Left ventricle myocardium inferior (tissue), 1 donor: ENCODE measurements around the gene HOXA7. TPM values are rescaled to one million over a fixed set of nuclear protein-coding genes. Genes with fewer than 3 reads are reported as not detected.

Experiments
- DNase-seq: peaks from one replicate; pipeline ENCODE4 v3.0.0-alpha.2; 2020
- H3K27ac ChIP-seq: fragments of 200-600 bp; replicated peaks from 2 replicates; pipeline ENCODE4 v1.8.0; 2021
- H3K27me3 ChIP-seq: fragments of 200-600 bp; 2 replicates; pipeline ENCODE4 v1.8.0; 2021; ENCODE audit warnings: low read depth
- H3K36me3 ChIP-seq: fragments of 200-600 bp; 2 replicates; pipeline ENCODE4 v1.8.0; 2021
- H3K4me1 ChIP-seq: fragments of 200-600 bp; 2 replicates; pipeline ENCODE4 v1.8.0; 2021
- H3K4me3 ChIP-seq: fragments of 200-600 bp; 2 replicates; pipeline ENCODE4 v1.8.0; 2021; ENCODE audit warnings: mild to moderate bottlenecking, moderate library complexity
- H3K9me3 ChIP-seq: fragments of 200-600 bp; replicated peaks from 2 replicates; pipeline ENCODE4 v1.8.0; 2021
- CTCF ChIP-seq: fragments of 200-600 bp; IDR thresholded peaks from 2 replicates; pipeline ENCODE4 v1.8.0; 2021; ENCODE audit warnings: antibody characterized with exemption, mild to moderate bottlenecking, borderline replicate concordance
- intact Hi-C: fragments of 100-400 bp; cut with micrococcal nuclease; formaldehyde crosslinking; loops from one replicate; pipeline ENCODE4 v1.11.0; 2022
- total RNA-seq: library from RNA; stranded (reverse); fragmentation: NEBNext Ultra II Directional; extraction: Animal tissue kit (Norgen Biotek cat#: 25700); gene quantifications from one replicate; pipeline ENCODE4 v1.2.1, GENCODE V29; 2021
- donor health status: DM: no; HTN: yes; CAD: no; lungs with severe emphysema.

HOXA7 gene
- total RNA-seq, 1 donor from 2014 or later: 0.36 TPM

- intact Hi-C loops: loop anchor here (5.0 kb wide), 1 partner anchor 792 kb away; no protein-coding TSS in a partner anchor
- Histone ChIP-seq H3K9me3 (no peaks in the 10 kb centered on the region), H3K4me3 (peak overlapping the region; percentile 54), H3K4me1 (peaks cover 46% of the 10 kb centered on the region), H3K36me3 (no peaks in the 10 kb centered on the region), H3K27ac (no peak overlapping the region), H3K27me3 (peaks cover 100% of the 10 kb centered on the region)
- TF ChIP-seq CTCF: no peak
- DNase-seq: no peak
These were observed 7.5 kb upstream of the HOXA7 start for GRCh38 chr7:27164045-27164366.

- H3K27me3 ChIP-seq: peaks cover 100% of the 10 kb centered on the region
- no peak overlapping the region for H3K4me3 ChIP-seq
- TF ChIP-seq CTCF: no peak
- H3K36me3 ChIP-seq: no peaks in the 10 kb centered on the region
- DNase-seq: peak; percentile 9
- H3K27ac ChIP-seq: no peak overlapping the region
- H3K4me1 ChIP-seq: peaks cover 46% of the 10 kb centered on the region
- H3K9me3 ChIP-seq: no peaks in the 10 kb centered on the region
- intact Hi-C loops: loop anchor here (5.0 kb wide), 1 partner anchor 791 kb away; no protein-coding TSS in a partner anchor
These were observed 7.0 kb upstream of the HOXA7 start for GRCh38 chr7:27163288-27164044.

GRCh38 chr7:27162561-27163287 is 6.2 kb upstream of the HOXA7 start:
- Histone ChIP-seq H3K27ac (no peak overlapping the region), H3K36me3 (no peaks in the 10 kb centered on the region), H3K27me3 (peaks cover 100% of the 10 kb centered on the region), H3K9me3 (no peaks in the 10 kb centered on the region), H3K4me1 (peaks cover 46% of the 10 kb centered on the region), H3K4me3 (no peak overlapping the region)
- DNase-seq: no peak
- no peak for TF ChIP-seq CTCF
- intact Hi-C loops: loop anchor here (5.0 kb wide), 1 partner anchor 790 kb away; no protein-coding TSS in a partner anchor

GRCh38 chr7:27161721-27162560 is 5.5 kb upstream of the HOXA7 start:
- Histone ChIP-seq H3K27me3 (peaks cover 100% of the 10 kb centered on the region), H3K27ac (no peak overlapping the region), H3K36me3 (no peaks in the 10 kb centered on the region), H3K9me3 (no peaks in the 10 kb centered on the region), H3K4me3 (peak overlapping the region; percentile 72), H3K4me1 (peaks cover 45% of the 10 kb centered on the region)
- intact Hi-C loops: loop anchor here (5.0 kb wide), 1 partner anchor 790 kb away; no protein-coding TSS in a partner anchor
- peak; percentile 7 for DNase-seq
- TF ChIP-seq CTCF: no peak

- H3K4me1 ChIP-seq: peaks cover 41% of the 10 kb centered on the region
- no peak overlapping the region for H3K27ac ChIP-seq
- peaks cover 100% of the 10 kb centered on the region for H3K27me3 ChIP-seq
- H3K9me3 ChIP-seq: no peaks in the 10 kb centered on the region
- intact Hi-C loops: loop anchor here (5.0 kb wide), 1 partner anchor 789 kb away; no protein-coding TSS in a partner anchor
- peak overlapping the region; percentile 72 for H3K4me3 ChIP-seq
- H3K36me3 ChIP-seq: no peaks in the 10 kb centered on the region
- no peak for TF ChIP-seq CTCF
- peak; percentile 48 for DNase-seq
These were observed 4.8 kb upstream of the HOXA7 start for GRCh38 chr7:27161214-27161720.
